ENCODE measurements around the gene LDB2.

DNA sequence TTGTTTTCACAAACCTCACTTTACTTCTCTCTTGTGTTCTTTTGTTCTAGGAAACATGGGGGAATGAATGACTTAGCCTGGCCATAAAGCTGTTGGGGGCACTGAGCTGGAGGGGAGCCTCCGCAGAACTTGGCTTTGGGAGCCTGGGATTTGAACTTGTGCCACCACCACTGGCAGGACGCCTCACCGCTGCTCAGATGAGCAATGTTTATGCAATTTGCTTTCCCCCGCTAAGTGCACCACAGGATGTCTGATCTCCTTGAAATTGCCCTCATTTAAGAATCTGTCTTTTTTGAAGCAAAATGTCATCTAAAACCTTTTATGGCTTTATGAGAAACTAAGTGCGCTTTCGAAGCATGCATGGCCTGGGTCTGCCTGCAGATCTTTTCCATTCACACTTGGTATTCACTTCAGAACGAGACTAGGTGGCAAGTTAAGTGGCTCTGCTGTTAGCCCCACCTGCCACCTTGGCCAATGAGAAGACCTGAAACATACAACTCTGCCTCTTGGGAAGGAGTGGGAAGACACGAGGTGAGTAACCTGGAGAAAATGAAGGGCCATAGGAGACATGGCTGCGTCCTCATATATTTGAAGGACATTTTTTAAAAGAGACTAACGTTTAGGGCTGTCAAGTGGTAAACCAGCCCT is 119.3 kb downstream of the LDB2 start:
- TF ChIP-seq POLR2AphosphoS5 (IDR thresholded peaks at IDR 0.05; ENCODE audit: low read depth): no peak
- TF ChIP-seq, protein P1, sequence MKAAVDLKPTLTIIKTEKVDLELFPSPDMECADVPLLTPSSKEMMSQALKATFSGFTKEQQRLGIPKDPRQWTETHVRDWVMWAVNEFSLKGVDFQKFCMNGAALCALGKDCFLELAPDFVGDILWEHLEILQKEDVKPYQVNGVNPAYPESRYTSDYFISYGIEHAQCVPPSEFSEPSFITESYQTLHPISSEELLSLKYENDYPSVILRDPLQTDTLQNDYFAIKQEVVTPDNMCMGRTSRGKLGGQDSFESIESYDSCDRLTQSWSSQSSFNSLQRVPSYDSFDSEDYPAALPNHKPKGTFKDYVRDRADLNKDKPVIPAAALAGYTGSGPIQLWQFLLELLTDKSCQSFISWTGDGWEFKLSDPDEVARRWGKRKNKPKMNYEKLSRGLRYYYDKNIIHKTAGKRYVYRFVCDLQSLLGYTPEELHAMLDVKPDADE (IDR thresholded peaks at IDR 0.05): no peak
- no peak for TF ChIP-seq REST (IDR thresholded peaks at IDR 0.05; ENCODE audit: unreplicated experiment)
- TF ChIP-seq, protein P2, sequence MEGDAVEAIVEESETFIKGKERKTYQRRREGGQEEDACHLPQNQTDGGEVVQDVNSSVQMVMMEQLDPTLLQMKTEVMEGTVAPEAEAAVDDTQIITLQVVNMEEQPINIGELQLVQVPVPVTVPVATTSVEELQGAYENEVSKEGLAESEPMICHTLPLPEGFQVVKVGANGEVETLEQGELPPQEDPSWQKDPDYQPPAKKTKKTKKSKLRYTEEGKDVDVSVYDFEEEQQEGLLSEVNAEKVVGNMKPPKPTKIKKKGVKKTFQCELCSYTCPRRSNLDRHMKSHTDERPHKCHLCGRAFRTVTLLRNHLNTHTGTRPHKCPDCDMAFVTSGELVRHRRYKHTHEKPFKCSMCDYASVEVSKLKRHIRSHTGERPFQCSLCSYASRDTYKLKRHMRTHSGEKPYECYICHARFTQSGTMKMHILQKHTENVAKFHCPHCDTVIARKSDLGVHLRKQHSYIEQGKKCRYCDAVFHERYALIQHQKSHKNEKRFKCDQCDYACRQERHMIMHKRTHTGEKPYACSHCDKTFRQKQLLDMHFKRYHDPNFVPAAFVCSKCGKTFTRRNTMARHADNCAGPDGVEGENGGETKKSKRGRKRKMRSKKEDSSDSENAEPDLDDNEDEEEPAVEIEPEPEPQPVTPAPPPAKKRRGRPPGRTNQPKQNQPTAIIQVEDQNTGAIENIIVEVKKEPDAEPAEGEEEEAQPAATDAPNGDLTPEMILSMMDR (conservative IDR thresholded peaks at IDR 0.05; ENCODE audit: low read depth in 2 of 2): no peak
- no peak for TF ChIP-seq ZNF114 (CRISPR knock-in tag; IDR thresholded peaks at IDR 0.05)
- TF ChIP-seq EZH2phosphoT487 (IDR thresholded peaks at IDR 0.05; ENCODE audit: unreplicated experiment): no peak
- TF ChIP-seq EZH2 (IDR thresholded peaks at IDR 0.05; ENCODE audit: low read depth, unreplicated experiment): no peak
- no peak for TF ChIP-seq NANOG (IDR thresholded peaks at IDR 0.05; ENCODE audit: borderline replicate concordance)
- no peak for TF ChIP-seq CREB1 (CRISPR knock-in tag; IDR thresholded peaks at IDR 0.05; ENCODE audit: low read depth)
- no peak for TF ChIP-seq JUNB (IDR thresholded peaks at IDR 0.05; ENCODE audit: unreplicated experiment)
- TF ChIP-seq STAT1 (IDR thresholded peaks at IDR 0.05; ENCODE audit: unreplicated experiment): no peak
- TF ChIP-seq, protein P3, sequence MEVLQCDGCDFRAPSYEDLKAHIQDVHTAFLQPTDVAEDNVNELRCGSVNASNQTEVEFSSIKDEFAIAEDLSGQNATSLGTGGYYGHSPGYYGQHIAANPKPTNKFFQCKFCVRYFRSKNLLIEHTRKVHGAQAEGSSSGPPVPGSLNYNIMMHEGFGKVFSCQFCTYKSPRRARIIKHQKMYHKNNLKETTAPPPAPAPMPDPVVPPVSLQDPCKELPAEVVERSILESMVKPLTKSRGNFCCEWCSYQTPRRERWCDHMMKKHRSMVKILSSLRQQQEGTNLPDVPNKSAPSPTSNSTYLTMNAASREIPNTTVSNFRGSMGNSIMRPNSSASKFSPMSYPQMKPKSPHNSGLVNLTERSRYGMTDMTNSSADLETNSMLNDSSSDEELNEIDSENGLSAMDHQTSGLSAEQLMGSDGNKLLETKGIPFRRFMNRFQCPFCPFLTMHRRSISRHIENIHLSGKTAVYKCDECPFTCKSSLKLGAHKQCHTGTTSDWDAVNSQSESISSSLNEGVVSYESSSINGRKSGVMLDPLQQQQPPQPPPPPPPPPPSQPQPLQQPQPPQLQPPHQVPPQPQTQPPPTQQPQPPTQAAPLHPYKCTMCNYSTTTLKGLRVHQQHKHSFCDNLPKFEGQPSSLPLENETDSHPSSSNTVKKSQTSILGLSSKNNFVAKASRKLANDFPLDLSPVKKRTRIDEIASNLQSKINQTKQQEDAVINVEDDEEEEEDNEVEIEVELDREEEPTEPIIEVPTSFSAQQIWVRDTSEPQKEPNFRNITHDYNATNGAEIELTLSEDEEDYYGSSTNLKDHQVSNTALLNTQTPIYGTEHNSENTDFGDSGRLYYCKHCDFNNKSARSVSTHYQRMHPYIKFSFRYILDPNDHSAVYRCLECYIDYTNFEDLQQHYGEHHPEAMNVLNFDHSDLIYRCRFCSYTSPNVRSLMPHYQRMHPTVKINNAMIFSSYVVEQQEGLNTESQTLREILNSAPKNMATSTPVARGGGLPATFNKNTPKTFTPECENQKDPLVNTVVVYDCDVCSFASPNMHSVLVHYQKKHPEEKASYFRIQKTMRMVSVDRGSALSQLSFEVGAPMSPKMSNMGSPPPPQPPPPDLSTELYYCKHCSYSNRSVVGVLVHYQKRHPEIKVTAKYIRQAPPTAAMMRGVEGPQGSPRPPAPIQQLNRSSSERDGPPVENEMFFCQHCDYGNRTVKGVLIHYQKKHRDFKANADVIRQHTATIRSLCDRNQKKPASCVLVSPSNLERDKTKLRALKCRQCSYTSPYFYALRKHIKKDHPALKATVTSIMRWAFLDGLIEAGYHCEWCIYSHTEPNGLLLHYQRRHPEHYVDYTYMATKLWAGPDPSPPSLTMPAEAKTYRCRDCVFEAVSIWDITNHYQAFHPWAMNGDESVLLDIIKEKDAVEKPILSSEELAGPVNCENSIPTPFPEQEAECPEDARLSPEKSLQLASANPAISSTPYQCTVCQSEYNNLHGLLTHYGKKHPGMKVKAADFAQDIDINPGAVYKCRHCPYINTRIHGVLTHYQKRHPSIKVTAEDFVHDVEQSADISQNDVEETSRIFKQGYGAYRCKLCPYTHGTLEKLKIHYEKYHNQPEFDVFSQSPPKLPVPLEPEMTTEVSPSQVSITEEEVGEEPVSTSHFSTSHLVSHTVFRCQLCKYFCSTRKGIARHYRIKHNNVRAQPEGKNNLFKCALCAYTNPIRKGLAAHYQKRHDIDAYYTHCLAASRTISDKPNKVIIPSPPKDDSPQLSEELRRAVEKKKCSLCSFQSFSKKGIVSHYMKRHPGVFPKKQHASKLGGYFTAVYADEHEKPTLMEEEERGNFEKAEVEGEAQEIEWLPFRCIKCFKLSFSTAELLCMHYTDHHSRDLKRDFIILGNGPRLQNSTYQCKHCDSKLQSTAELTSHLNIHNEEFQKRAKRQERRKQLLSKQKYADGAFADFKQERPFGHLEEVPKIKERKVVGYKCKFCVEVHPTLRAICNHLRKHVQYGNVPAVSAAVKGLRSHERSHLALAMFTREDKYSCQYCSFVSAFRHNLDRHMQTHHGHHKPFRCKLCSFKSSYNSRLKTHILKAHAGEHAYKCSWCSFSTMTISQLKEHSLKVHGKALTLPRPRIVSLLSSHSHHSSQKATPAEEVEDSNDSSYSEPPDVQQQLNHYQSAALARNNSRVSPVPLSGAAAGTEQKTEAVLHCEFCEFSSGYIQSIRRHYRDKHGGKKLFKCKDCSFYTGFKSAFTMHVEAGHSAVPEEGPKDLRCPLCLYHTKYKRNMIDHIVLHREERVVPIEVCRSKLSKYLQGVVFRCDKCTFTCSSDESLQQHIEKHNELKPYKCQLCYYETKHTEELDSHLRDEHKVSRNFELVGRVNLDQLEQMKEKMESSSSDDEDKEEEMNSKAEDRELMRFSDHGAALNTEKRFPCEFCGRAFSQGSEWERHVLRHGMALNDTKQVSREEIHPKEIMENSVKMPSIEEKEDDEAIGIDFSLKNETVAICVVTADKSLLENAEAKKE (CRISPR knock-in tag; IDR thresholded peaks at IDR 0.05): no peak
